Nephron (organoid): ENCODE results near the gene TUBGCP4.

Experiments used
- H3K27ac Mint-ChIP-seq, 3 experiments: 2 replicates each; pipeline ENCODE4 v1.8.0; 2020; ENCODE audit warnings: mixed read lengths in 3 of 3, mild to moderate bottlenecking in 2 of 3, moderate library complexity in 1 of 3
- H3K27me3 Mint-ChIP-seq: 2 replicates; pipeline ENCODE4 v1.8.0; 2021; ENCODE audit warnings: low read depth, mild to moderate bottlenecking, moderate library complexity, mixed read lengths
- H3K36me3 Mint-ChIP-seq: 2 replicates; pipeline ENCODE4 v1.8.0; 2020; ENCODE audit warnings: low read depth, mixed read lengths
- H3K4me1 Mint-ChIP-seq: 2 replicates; pipeline ENCODE4 v1.8.0; 2020; ENCODE audit warnings: mixed read lengths
- H3K4me3 Mint-ChIP-seq, 3 experiments: 2 replicates each; pipeline ENCODE4 v1.8.0; 2020; ENCODE audit warnings: mild to moderate bottlenecking in 3 of 3, mixed read lengths in 3 of 3, moderate library complexity in 2 of 3
- H3K9me3 Mint-ChIP-seq: 2 replicates; pipeline ENCODE4 v1.8.0; 2020; ENCODE audit warnings: mixed read lengths
- TF ChIP-seq, protein P1 (sequence below), 3 experiments: fragments of 200-600 bp; sonication (generic); IDR thresholded peaks; one replicate each; pipeline ENCODE4 v1.5.0; 2021; ENCODE audit warnings: antibody characterized with exemption in 3 of 3; ENCODE audit not compliant: unreplicated experiment in 3 of 3

Gene TUBGCP4

DNA sequence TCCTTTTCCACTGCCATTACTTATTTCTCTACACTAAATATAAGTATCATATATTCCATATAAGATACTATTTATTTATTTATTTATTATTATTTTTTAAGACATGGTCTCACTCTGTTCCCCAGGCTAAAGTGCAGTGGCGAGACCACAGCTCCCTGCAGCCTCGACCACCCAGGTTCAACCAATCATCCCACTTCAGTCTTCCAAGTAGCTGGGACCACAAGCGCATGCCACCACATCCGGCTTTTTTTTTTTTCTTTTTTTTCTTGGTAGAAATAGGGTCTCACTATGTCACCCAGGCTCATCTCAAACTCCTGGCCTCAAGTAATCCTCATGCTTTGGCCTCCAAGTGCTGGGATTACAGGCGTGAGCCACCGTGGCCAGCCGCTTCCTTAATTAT, 65.5 kb downstream of the TUBGCP4 start:
- TF ChIP-seq, protein P1, sequence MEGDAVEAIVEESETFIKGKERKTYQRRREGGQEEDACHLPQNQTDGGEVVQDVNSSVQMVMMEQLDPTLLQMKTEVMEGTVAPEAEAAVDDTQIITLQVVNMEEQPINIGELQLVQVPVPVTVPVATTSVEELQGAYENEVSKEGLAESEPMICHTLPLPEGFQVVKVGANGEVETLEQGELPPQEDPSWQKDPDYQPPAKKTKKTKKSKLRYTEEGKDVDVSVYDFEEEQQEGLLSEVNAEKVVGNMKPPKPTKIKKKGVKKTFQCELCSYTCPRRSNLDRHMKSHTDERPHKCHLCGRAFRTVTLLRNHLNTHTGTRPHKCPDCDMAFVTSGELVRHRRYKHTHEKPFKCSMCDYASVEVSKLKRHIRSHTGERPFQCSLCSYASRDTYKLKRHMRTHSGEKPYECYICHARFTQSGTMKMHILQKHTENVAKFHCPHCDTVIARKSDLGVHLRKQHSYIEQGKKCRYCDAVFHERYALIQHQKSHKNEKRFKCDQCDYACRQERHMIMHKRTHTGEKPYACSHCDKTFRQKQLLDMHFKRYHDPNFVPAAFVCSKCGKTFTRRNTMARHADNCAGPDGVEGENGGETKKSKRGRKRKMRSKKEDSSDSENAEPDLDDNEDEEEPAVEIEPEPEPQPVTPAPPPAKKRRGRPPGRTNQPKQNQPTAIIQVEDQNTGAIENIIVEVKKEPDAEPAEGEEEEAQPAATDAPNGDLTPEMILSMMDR (IDR thresholded peaks at IDR 0.05; ENCODE audit: unreplicated experiment in 3 of 3), result no peak
- Mint-ChIP-seq H3K4me3 (no peak overlapping the region), H3K9me3 (no peaks in the 10 kb centered on the region), H3K36me3 (peaks cover 77% of the 10 kb centered on the region), H3K27ac (no peak overlapping the region), H3K27me3 (no peaks in the 10 kb centered on the region), H3K4me1 (no peaks in the 10 kb centered on the region)

DNA sequence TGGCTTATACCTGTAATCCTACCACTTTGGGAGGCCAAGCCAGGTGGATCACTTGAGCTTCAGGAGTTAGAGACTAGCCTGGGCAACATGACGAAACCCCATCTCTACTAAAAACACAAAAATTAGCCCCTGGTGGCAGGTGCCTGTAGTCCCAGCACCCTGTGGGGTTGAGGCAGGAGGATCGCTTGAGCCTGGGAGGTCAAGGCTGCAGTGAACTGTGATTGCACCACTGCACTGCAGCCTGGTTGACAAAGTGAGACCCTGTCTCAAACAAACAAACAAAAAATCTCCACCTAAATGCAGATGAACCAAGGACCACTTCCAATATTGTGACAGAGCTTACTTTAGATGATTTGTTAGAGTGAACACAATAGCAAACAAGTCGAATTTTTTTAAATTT, 68.4 kb downstream of the TUBGCP4 start:
- H3K36me3 Mint-ChIP-seq, result peaks cover 56% of the 10 kb centered on the region
- no peaks in the 10 kb centered on the region for H3K4me1 Mint-ChIP-seq
- no peaks in the 10 kb centered on the region for H3K9me3 Mint-ChIP-seq

DNA sequence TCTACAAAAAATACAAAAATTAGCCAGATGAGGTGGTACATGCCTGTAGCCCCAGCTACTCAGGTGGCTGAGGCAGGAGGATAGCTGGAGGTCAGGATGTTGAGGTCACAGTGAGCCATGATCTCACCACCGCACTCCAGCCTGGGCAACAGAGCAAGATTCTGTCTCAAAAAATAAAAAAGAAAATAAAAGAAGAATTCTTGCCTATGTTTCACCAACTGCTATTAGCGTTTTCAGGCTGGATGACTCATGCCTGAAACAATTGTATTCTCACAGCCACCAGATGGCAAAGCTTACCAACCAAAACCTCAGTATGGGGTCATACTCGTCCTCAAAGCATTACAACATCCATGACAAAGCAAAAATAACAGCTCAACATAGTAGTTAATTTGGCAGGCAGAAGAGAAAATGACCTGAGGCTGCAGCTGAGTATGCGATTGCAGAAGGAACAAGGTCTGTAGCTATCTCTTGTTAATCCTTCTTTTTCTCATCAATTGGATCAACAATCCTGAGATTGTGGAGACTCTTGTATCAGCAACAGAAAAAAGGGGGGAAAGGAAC, 69.9 kb downstream of the TUBGCP4 start:
- Mint-ChIP-seq H3K9me3 (no peaks in the 10 kb centered on the region), H3K4me1 (no peaks in the 10 kb centered on the region), H3K4me3 (no peak overlapping the region), H3K27ac (no peak overlapping the region), H3K36me3 (peaks cover 68% of the 10 kb centered on the region), H3K27me3 (no peaks in the 10 kb centered on the region)
- TF ChIP-seq, protein P1 (IDR thresholded peaks at IDR 0.05; ENCODE audit: unreplicated experiment in 3 of 3), result no peak

More for the DNA sequence above, 68.4 kb downstream of the TUBGCP4 start:
- TF ChIP-seq, protein P1 (IDR thresholded peaks at IDR 0.05; ENCODE audit: unreplicated experiment in 3 of 3), result no peak
- no peak overlapping the region for H3K27ac Mint-ChIP-seq
- H3K27me3 Mint-ChIP-seq, result no peaks in the 10 kb centered on the region
- no peak overlapping the region for H3K4me3 Mint-ChIP-seq

DNA sequence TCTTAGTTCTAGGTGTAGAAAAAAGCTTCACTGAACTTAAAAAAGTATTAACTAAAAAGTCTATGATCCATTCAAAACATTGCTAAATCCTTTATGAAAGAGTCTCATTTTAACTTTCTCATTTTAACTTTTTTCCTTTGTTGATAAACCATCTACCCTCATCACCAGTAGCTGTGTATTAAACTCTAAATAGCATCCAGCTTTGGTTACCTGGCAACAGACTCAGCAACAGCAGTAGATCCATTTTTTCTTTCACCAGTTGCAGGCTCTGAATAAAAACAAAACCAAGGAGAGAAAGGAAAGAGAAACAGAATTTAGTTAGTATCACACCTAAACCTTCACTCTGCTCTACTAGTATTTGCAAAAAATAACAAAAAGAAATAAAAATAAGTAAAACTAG, 70.4 kb downstream of the TUBGCP4 start:
- TF ChIP-seq, protein P1 (IDR thresholded peaks at IDR 0.05; ENCODE audit: unreplicated experiment in 3 of 3), result no peak
- H3K4me1 Mint-ChIP-seq, result no peaks in the 10 kb centered on the region

DNA sequence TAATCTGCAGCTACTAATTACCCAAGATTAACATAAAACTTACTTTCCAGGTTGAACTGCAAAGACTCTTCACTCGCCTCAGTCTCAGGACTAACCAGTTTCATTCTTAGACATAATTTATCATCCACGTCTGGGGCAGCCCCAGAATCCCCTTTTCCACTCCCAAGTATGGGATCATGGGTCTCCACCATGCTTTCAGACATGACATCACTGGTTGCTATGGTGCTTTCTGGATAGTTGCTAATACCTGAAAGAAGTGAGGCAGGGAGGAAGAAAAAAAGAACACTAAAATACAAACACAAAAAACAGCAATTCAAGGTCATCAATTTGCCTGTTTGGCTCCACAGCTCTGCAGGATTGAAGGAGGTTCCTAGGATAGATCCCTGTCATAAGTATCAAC, 75.4 kb downstream of the TUBGCP4 start:
- TF ChIP-seq, protein P1 (IDR thresholded peaks at IDR 0.05; ENCODE audit: unreplicated experiment in 3 of 3), result no peak
- no peaks in the 10 kb centered on the region for H3K9me3 Mint-ChIP-seq
- peaks cover 54% of the 10 kb centered on the region for H3K36me3 Mint-ChIP-seq
- no peaks in the 10 kb centered on the region for H3K27me3 Mint-ChIP-seq
- no peaks in the 10 kb centered on the region for H3K4me1 Mint-ChIP-seq
- no peak overlapping the region for H3K4me3 Mint-ChIP-seq
- no peak overlapping the region for H3K27ac Mint-ChIP-seq

More for the DNA sequence above, 70.4 kb downstream of the TUBGCP4 start:
- Mint-ChIP-seq H3K4me3 (no peak overlapping the region), H3K27ac (no peak overlapping the region), H3K9me3 (no peaks in the 10 kb centered on the region), H3K27me3 (no peaks in the 10 kb centered on the region), H3K36me3 (peaks cover 67% of the 10 kb centered on the region)

DNA sequence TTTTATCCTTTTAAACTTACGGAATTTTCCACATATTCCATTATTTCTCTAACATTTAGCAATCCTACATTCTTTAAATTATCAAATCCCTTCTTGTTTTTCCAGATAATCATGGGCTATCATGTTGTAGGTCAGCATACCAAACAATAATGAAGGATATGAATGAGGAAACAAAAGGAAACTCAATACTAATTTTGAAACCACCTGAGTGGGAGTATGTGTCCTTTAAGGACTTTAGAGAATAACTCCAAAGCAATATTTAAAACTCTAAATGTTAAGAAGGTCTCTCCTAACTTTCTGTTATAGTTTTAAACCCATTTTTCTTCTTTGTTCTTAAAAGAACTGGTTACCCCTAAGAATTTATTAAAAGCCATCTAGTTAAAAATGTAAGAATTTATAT, 79.1 kb downstream of the TUBGCP4 start:
- H3K4me1 Mint-ChIP-seq, result no peaks in the 10 kb centered on the region
- no peak overlapping the region for H3K27ac Mint-ChIP-seq
- no peaks in the 10 kb centered on the region for H3K27me3 Mint-ChIP-seq
- H3K36me3 Mint-ChIP-seq, result peaks cover 58% of the 10 kb centered on the region
- H3K9me3 Mint-ChIP-seq, result no peaks in the 10 kb centered on the region
- H3K4me3 Mint-ChIP-seq, result no peak overlapping the region
- TF ChIP-seq, protein P1 (IDR thresholded peaks at IDR 0.05; ENCODE audit: unreplicated experiment in 3 of 3), result no peak
